NCI-H446 (cell line): ENCODE measurements around the gene PARVB.
A peak's percentile ranks its signal among the peaks of the same experiment; 100 is the strongest.
"Not testable (repeated sequence)": the region's sequence is repeated elsewhere in the genome, so short reads cannot be mapped to it uniquely, and the experiment has no call there.

Experiments
- DNase-seq, 2 experiments: peaks; one replicate each; lab custom pipeline; 2025; lab: John Stamatoyannopoulos, UW

Gene PARVB

DNA sequence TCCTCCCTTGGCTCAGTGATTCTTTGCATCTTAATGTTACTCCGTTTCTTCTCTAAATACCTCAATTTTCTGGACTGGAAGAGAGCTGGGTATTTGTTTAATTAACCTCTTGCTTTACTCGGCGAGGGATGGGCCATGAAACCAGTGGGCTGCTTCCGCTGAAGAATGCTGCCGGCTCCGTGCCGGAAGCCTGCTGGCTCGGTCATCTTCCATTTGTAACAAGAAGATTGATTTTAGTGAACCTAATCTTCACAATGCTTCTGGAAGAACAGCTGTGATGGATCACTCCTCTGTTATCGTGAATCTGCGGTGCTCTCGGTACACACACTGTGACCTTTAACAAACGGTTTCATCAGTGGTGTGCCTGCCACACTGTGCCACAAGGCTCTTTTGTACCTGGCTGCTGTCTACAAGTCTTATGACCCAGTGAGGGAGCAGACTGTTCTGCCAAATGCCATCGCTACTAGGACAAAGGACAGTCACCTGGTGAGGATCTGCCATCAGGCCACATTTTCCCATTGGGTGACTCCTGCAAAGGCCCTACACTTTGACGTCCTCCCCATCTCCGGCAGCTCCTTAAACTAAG lies 25.3 kb upstream of the PARVB start:
- no peak for DNase-seq

DNA sequence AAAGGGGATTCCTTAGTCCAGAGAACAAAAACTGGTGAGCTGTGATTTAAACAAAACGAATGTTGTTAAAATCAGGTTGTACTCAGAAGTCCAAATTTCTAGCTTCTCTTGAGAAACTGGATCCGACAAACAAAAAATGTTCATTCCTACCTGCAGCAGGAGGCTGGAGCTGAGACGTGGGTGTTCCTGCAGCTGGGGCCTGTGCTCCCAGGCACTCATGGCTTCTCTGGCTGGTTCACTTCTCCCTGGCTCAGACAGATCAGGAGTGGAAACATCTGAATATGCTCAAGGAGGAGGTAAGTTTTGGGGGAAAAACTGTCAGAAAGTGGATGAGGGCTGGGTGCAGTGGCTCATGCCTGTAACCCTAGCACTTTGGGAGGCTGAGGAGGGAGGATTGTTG lies 24.7 kb upstream of the PARVB start:
- DNase-seq = no peak

DNA sequence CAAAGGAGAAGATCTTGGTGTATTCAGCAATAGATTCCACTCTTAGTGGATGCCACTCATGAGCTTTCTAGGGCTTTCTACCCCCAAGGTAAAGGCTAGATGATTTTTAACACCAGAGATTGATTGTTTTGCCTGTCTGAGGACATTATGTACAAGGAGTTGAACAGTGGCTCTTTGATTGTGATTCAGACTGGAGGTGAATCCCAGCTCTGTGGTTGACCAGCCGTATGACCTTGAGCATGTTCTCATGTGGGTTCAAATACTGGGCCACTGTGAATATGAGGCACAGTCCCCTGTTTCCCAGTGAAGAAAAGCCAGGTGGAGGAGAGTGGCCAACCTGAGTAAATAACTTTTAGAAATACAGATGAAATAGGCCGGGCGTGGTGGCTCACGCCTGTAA lies 24.0 kb upstream of the PARVB start:
- no peak for DNase-seq

DNA sequence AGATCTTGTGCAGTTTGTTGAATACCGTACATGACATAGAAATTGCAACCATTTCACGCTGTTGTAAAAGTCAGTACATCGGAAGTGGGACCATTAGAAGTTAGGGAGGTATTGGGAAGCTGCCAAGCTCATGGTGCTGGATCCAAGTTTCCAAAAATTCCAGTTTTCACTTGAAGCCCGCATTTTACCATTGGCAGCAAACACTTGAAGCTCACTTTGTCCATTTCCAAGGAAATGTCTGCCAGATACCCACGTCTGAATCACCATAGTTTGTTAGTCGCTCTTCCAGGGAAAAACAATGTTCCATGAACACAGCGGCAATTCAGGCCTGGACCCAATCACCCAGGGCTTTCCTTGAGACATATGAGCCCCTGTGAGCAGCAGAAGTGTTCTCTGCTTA lies 22.6 kb upstream of the PARVB start:
- no peak for DNase-seq

DNA sequence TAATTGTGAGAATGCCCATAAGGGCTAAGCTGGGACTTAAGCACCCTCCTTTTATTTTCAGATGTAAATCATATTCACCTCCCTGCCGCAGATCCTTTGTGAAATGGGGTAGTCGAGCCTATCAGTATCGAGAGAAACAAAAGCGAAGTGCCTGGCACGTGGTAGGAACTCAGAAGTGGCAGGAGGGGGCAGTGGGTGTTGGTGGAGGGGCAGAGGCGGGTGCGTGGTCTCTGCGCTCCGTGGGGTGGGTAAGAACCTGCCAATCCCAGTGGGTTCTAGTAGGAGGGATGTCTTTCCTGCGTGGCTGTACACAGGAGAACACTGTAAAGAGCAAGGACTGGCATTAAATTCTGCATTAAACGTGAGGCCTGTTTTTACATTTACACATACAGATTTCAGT lies 21.8 kb upstream of the PARVB start:
- no peak for DNase-seq

DNA sequence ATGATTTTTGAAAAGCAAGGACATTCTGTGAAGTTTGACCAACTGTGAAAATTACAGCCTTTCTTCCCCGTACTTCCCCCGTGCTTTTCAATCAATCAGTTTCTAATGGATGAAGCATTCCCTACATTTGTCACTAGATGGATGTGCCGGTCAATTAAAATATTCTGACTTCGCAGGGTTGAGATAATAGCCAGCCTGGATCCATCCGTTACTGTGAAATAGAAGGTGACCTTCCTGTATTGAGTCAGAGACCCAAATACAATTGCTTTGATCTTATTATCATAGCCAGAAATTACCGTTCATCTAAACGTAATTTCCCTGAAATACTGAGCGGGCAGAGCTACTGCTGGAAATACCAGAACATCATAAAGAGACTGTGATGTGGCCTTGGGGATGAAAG lies 21.1 kb upstream of the PARVB start:
- no peak for DNase-seq

DNA sequence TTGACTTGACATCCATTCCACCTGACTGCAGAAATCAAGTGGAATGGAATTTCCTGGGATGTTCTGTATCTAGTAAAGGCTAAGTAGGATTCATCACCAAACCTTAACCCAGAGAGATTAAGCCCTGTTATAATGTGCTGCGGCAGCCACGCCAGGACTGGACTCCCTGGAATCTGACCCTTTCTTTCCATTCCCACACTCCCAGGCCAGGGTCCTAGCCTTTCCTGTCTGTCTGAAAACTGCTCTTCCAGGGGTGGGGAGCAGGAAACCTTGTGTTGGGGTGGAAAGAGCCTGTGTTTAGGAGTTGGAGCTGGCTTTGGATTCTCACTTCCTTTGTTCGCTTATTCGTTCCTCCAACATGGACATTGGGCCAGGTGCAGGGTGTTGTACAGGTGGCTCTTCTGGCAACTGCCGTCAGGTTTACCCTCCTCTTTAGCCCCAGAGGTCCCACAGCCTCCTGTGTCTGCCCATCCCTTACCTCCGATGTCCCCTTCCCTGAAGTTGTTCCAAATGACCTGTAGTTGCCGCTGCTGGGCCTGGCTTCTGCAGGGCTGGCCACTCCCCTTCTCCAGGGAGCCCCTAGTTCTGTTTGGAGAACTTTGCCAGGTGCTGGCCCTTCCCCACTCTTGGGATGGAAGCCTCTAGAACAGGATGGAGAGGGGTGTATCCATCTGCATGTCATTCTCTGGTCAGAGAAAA lies 20.5 kb upstream of the PARVB start:
- no peak for DNase-seq

DNA sequence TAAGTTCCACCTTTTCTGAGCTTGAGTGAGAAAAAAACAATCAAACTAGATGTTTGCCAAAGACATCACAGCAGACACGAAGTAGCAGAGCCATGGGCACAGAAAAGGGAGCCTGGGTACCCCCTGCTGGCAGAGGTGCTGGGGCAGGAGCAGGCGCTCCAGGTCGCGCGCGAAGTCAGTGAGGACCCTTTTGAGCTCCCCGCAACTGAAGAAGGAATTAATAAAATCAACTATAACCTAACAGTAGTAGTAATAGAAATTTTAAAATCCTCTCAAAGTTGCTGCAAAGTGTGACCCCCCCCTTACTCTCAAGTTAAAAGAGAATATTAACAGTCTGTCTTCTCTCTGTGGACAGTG lies 20.0 kb upstream of the PARVB start:
- no peak for DNase-seq

DNA sequence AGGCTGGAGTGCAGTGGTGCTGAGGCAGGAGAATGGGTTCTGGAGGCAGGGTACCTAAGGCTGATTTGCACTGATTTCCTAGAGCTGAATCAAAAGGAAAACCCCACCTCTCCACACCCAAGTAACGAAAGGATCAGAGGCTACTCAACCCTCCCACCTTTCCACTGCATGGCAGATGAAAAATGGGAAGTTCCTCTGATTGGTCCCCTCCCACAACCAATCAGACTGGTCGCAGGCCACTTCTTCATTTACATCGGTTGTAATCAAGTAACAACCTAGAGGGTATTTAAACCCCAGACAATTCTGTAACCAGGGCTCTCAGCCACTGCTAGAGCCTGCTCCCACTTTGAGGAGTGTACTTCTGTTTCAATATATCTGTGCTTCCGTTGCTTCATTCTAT lies 18.6 kb upstream of the PARVB start:
- no peak for DNase-seq

DNA sequence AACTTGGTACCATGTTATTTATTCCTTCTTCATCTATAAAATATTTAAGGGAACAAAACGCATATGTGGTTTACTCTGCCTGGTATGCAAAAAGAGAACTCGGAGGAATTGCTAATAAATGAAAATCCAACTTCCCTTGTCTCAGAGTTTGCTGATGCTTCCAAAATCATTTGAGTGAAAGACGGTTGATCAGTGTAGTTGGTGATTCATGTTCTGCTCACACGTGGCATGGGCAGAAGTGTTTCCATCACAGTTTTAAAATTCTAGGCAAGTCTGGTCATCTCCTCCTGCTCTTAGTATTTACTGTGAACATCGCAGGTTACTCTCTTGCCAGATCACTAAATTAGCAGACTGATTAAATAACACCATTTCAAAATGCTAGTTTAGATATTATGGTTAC lies 11.9 kb upstream of the PARVB start:
- DNase-seq = no peak

DNA sequence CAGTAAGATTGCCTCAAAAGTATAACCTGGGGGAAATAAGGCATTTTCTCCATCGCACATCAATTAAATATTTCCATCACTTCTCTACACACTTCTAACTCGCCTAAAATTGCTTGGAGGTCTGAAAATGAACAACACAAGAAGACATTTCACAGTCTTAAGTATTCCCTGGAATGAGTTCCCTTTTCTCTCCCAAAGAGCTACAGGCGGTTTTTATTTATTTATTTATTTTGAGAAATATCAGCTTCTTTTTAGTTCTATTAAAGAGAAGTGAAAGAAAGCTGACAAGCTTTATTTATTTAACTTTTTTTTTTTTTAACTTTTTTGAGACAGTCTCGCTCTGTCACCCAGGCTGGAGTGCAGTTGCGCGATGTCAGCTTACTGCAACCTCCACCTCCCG lies 11.5 kb upstream of the PARVB start:
- DNase-seq = no peak

DNA sequence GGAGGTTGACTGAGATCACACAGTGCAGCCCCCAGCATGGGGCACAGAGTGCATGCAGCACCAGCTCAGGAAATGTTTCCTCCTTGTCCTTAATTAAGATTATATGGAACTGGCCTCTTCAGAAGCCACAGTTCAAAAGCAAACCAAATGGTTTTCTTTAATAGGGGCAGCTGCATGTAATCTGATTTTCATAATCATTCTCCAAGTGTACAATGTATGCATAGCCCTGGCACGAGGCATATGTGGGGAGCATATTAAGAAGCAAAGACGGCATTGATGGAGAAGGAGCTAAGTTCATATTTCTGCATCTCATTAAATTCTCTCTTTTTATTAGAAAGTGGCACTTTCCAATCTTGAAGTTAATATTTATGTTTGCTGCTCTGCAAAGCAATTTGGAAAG lies 9.9 kb upstream of the PARVB start:
- DNase-seq = no peak

DNA sequence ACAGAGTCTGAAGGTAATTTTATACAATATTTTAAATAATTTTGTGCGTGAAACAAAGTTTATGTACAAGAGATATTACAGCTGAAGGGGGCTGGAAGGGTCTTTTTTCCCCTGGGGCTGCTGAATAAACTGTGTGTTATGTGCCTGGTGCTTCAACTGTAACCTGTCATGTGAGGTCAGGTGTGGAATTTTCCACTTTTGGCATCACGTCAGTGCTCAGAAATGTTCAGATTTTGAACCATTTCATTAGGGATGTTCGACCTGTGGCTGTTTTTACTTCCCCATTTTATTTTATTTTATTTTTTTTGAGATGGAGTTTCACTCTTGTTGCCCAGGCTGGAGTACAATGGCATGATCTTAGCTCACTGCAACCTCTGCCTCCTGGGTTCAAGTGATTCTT lies 7.5 kb upstream of the PARVB start:
- not testable (repeated sequence) for DNase-seq

DNA sequence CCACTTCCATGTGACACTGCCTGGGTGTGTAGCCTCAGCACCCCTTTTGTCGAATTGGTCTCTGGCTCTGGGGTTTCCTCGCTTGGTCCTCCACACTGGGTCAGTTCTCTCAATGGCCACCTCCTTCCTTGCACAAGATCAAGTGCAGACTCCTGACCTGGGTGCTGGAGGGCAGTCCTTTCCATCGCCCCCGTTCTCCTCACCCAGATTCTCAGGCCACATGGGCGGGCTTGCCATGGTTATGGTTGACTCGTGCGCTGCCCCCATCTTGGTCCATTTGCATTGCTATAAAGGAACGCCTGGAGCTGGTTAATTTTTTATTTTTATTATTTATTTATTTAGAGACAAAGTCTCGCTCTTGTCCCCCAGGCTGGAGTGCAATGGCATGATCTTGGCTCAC lies 5.5 kb upstream of the PARVB start:
- no peak for DNase-seq

DNA sequence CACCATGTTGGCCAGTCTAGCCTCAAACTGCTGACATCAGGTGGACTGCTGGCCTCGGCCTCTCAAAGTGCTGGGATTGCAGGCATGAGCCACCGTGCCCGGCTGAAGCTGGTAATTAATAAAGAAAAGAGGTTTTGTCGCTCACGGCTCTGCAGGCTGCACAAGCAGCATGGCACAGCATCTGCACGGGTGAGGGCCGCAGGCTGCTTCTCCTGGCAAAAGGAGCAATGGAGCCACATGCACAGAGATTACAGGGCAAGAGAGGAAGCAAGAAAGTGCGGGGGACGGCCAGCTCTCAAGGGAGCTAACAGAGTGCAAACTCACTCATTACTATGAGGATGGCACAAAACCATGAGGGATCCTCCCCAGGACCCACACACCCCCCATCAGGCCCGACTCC lies 4.7 kb upstream of the PARVB start:
- DNase-seq = no peak

DNA sequence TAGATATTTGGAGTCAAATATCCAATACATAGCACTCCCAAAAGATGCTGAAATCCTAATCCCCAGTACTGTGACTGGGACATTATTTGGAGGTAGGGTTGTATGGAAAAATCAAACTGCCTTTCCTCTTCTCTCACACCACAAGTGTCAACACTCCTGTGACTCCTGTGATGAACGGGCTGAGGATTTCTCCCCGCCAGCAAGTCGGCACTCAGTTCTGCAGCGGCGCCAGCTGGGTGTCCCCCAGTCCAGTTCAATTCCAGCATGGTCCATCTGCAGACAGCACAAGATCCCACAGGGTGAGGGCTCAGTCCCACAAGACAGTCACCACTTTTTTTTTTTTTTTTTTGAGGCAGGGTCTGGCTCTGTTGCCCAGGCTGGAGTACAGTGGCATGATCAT lies 4.3 kb upstream of the PARVB start:
- DNase-seq = no peak

DNA sequence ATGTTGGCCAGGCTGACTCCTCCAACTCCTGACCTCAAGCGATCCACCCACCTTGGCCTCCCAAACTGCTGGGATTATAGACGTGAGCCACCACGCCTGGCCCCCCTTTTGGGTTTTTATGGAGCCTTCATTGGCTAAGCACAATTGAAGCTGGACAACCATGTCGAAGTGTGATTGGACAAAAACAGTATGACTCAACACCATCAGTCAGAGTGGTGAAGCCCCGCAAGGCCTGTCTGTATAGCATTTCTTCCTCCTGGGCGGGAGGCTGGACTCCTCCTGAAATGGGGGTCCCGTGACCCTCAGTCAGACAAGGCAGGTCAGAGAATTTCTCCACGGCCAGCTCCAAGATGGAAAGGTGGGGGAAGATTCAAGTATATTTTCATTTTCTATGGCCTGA lies 3.1 kb upstream of the PARVB start:
- no peak for DNase-seq

DNA sequence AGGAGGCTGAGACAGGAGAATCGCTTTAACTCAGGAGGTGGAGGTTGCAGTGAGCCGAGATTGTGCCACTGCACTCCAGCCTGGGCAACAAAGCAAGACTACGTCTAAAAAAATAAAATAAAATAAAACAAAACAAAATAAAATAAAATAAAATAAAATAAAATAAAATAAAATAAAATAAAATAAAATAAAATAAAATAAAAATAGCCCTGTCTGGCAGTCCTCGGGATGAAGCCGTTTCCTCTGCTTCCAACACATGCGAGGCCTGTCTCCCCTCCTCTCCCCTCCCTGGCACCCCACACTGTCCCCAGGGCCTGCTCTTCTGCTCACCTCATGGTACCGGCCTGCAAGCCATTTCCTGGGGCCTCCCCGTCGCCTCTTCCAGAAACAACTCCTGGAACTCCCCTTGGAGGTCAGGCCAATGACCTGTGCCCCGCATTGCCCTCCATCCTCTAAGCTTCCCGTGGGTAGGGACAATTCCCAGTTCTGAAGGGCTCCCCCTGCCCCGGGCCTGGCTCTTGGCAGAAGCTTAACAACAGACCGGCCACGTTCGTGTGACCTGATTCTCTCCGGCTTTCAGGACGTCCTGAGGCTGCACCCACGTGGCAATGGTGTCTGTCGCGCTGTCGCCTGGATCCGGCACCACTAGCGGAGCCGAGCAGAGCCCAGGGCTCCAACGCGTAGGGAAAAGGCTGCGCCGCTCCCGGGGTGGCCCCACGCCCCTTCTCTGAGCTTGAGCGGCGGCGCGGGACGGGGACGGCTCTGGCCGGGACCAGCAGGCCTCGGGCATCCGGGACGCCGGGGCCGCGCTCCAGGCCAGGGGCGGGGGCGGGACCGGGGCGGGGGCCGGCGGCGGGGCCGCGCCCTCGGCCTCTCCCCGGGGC lies 456 bp upstream of the PARVB start:
- DNase-seq = peak in 1 of 2 experiments; percentile 45

DNA sequence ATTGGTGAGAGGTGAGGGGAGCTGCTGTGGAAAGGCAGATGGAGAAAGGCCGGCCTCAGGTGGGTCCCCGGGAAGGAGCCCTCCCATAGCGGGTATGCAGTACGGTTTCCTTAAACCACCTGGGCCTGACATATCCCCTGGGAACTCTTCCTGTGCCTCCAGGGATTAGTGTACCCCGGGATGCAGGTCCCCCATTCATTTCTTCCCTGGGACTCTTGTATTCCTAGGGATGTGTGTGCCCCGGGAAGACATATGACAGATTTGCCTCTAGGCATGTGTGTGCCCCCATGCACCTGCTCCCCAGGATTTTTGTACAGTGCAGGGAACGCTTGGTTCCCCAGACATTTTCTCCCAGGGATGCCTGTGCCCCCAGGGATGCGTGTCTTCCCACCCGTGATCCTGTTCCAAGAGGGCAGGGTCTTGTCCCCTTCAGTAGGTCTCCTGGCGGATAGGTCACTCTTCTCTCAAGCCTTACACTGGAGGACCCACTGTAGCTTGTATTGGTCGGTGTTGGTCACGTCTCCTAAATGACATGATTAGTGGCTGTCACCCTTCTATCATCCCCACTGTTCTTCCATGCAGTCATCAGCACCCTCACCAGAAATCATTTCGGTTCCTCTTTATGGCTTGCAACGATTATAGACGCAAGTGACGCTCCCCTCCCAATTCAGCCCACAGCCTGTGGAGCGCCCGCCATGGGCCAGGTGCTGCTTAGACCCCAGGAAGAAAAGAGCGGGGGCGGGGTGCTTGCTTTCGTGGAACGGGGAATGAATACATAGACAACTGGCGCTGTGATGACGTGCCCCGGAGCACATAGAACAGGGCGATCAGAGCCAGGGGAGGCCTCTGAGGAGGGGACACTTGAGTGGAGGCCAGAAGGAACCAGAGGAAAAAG lies 1.3 kb downstream of the PARVB start:
- DNase-seq = no peak

DNA sequence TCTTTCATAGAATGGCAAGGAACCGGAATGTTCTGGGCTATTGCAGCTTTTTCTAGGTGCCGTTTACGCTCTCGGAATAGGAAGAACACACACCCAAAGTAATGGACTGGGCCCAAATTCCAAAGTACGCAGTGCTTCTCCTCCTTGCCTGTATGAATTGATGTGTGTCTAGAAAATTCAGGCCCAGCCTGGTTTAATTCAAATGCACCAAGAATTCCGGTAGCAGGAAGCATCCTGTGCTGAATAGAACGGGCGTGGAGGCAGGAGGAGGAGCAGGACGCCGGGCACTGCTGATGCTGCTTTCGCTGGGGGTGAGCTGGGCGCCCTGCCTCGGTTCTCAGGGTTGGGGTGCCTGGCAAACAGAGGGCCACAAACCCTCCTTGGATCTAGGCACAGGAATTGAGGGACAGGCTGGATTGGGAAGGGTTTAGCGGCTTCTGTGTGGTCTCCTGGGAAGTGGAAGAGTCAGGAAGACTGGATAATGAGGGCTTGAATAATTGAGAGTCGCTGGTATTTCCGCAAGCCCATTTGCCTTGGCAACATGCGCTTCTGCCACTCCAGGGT lies 2.0 kb downstream of the PARVB start:
- no peak for DNase-seq

DNA sequence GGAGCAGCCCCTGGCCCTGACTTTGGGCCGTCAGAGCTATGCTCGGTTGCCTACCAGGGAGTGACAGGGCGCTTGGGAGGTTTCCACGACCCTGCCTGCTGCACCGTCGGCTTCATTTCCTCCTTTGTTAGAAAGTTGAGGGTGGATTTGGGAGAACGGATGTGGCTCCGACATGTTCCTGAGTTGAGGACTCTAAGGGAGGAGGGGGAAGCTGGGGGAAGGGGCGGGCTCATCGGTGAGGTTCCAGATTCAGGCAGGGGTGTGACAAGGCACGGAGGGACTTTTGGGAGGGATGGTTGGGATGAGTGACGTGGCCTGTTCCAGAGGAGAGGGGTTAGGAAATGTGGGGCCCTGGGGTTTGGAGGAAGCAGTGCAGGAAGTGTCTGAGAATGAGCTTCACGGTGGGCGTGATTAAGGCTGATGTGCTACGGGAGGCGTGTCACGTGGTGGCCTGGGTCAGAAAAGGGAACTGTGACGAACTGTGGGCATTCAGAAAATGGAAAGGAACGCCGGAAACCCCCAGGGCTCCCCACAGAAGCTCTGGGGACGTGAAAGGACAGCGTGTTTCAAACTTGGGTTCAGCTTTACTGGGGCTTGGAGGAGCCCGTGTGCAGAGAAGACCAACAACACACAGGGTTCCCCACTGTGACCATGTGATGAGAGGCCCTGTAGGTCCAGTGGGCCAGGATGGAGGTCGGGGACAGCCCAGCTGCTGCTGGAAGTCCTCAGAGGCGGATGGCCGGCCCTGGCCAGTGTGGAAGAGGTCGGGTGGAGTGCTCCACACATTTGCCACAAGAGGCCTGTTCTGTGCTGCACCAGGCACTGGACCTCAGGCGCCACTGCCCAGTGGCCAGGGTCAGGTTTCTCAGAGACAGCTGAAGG lies 2.8 kb downstream of the PARVB start:
- no peak for DNase-seq
